Measurements from ENCODE around the gene LYSMD4. TPM values are rescaled to one million over a fixed set of nuclear protein-coding genes. Genes with fewer than 3 reads are reported as not detected.
"Not testable (repeated sequence)": the region's sequence is repeated elsewhere in the genome, so short reads cannot be mapped to it uniquely, and the experiment has no call there.

Gene LYSMD4
- total RNA-seq, 1 experiment from 2014 or later: 8.9 TPM

GRCh38 chr15:99735868-99736267, 2.6 kb upstream of the LYSMD4 start:
- intact Hi-C loops (cut with micrococcal nuclease): no loop called here
- POLR2A ChIA-PET (ENCODE audit: unreplicated experiment): no interaction called here
- DNase-seq: no peak

GRCh38 chr15:99734575-99734974, 1.3 kb upstream of the LYSMD4 start:
- H3F3A ChIP-seq (ENCODE audit: low read length, unreplicated experiment): no peaks in the 10 kb centered on the region

More at GRCh38 chr15:99735868-99736267, 2.6 kb upstream of the LYSMD4 start:
- TF ChIP-seq EZH2phosphoT487 (IDR thresholded peaks at IDR 0.05; ENCODE audit: borderline replicate concordance, low read length): no peak
- TF ChIP-seq EZH2 (IDR thresholded peaks at IDR 0.05; ENCODE audit: low read length, unreplicated experiment): no peak
- TF ChIP-seq CTCF (conservative IDR thresholded peaks at IDR 0.05; ENCODE audit: low read depth, low read length): no peak
- H3F3A ChIP-seq (ENCODE audit: low read length, unreplicated experiment): no peaks in the 10 kb centered on the region
- CTCF ChIA-PET: no interaction called here
- H3K27me3 ChIP-seq (ENCODE audit: low read length): no peaks in the 10 kb centered on the region
- ATAC-seq: no peak
- H3K79me2 ChIP-seq (ENCODE audit: low read length): no peaks in the 10 kb centered on the region
- no peaks in the 10 kb centered on the region for H4K20me1 ChIP-seq (ENCODE audit: low read length)
- no peak overlapping the region for H3K4me2 ChIP-seq (ENCODE audit: low read length)
- H3K9ac ChIP-seq (ENCODE audit: low read length): no peak overlapping the region
- no peaks in the 10 kb centered on the region for H3K36me3 ChIP-seq (ENCODE audit: low read depth, low read length)
- H3K27ac ChIP-seq (ENCODE audit: low read length): no peak overlapping the region
- no peak overlapping the region for H3K4me3 ChIP-seq (ENCODE audit: low read length)
- H3K4me1 ChIP-seq (ENCODE audit: insufficient read depth, low read length): no peaks in the 10 kb centered on the region
- no peak overlapping the region for H2AFZ ChIP-seq (ENCODE audit: low read length)
- no peaks in the 10 kb centered on the region for H3K9me2 ChIP-seq (replicated peaks; ENCODE audit: low read length)
- no peaks in the 10 kb centered on the region for H3K9me3 ChIP-seq (ENCODE audit: low read length)
- BruUV-seq (replicated peaks): no TSS peak

GRCh38 chr15:99734040-99734291, 729 bp upstream of the LYSMD4 start:
- H4K20me1 ChIP-seq (ENCODE audit: low read length); CTCF ChIA-PET: not testable (repeated sequence)

More at GRCh38 chr15:99734575-99734974, 1.3 kb upstream of the LYSMD4 start:
- no peaks in the 10 kb centered on the region for H3K36me3 ChIP-seq (ENCODE audit: low read depth, low read length)
- H3K27ac ChIP-seq (ENCODE audit: low read length): no peak overlapping the region
- no peak overlapping the region for H3K4me3 ChIP-seq (ENCODE audit: low read length)
- POLR2A ChIA-PET (ENCODE audit: unreplicated experiment): no interaction called here
- no peaks in the 10 kb centered on the region for H3K4me1 ChIP-seq (ENCODE audit: insufficient read depth, low read length)
- ATAC-seq (no peak), DNase-seq (no peak)
- no peaks in the 10 kb centered on the region for H3K79me2 ChIP-seq (ENCODE audit: low read length)
- no peaks in the 10 kb centered on the region for H3K9me2 ChIP-seq (replicated peaks; ENCODE audit: low read length)
- H3K27me3 ChIP-seq (ENCODE audit: low read length): no peaks in the 10 kb centered on the region
- H4K20me1 ChIP-seq (ENCODE audit: low read length): no peaks in the 10 kb centered on the region
- H2AFZ ChIP-seq (ENCODE audit: low read length): no peak overlapping the region
- no peak for TF ChIP-seq CTCF (conservative IDR thresholded peaks at IDR 0.05; ENCODE audit: low read depth, low read length)
- TF ChIP-seq EZH2phosphoT487 (IDR thresholded peaks at IDR 0.05; ENCODE audit: borderline replicate concordance, low read length): no peak
- no peak for TF ChIP-seq EZH2 (IDR thresholded peaks at IDR 0.05; ENCODE audit: low read length, unreplicated experiment)
- H3K9ac ChIP-seq (ENCODE audit: low read length): no peak overlapping the region
- BruUV-seq (replicated peaks): no TSS peak
- CTCF ChIA-PET: no interaction called here
- H3K9me3 ChIP-seq (ENCODE audit: low read length): no peaks in the 10 kb centered on the region
- no peak overlapping the region for H3K4me2 ChIP-seq (ENCODE audit: low read length)
- intact Hi-C loops (cut with micrococcal nuclease): loop anchor here (5.0 kb wide), 1 partner anchor 462 kb away; no protein-coding TSS in a partner anchor

More at GRCh38 chr15:99734040-99734291, 729 bp upstream of the LYSMD4 start:
- intact Hi-C loops (cut with micrococcal nuclease): loop anchor here (5.0 kb wide), 1 partner anchor 462 kb away; no protein-coding TSS in a partner anchor
- H3K27me3 ChIP-seq (ENCODE audit: low read length); H3K36me3 ChIP-seq (ENCODE audit: low read depth, low read length); H3K4me3 ChIP-seq (ENCODE audit: low read length); H3F3A ChIP-seq (ENCODE audit: low read length, unreplicated experiment); H3K9me3 ChIP-seq (ENCODE audit: low read length); H3K9me2 ChIP-seq (replicated peaks; ENCODE audit: low read length); BruUV-seq (replicated peaks); H3K4me1 ChIP-seq (ENCODE audit: insufficient read depth, low read length); ATAC-seq; H3K79me2 ChIP-seq (ENCODE audit: low read length); POLR2A ChIA-PET (ENCODE audit: unreplicated experiment); H3K9ac ChIP-seq (ENCODE audit: low read length); DNase-seq; H3K27ac ChIP-seq (ENCODE audit: low read length): not testable (repeated sequence)
- H3K4me2 ChIP-seq (ENCODE audit: low read length): peak overlapping the region; percentile 80; the same call in 1 of the 2 replicates
- peak overlapping the region; percentile 90; the same call in 1 of the 2 replicates for H2AFZ ChIP-seq (ENCODE audit: low read length)

Data from PC-3 (cell line).